K562 (cell line): ENCODE results near the gene ZNRF2. TPM values are rescaled to one million over a fixed set of nuclear protein-coding genes. Genes with fewer than 3 reads are reported as not detected.

Experiments used
- CBFB ChIP-seq: sonication (generic); formaldehyde crosslinking; IDR thresholded peaks from 2 replicates; pipeline ENCODE4 v1.4.0; 2020; ENCODE audit warnings: mild to moderate bottlenecking, missing genetic modification reagents
- CHD4 ChIP-seq: fragments of 200-600 bp; sonication (generic); IDR thresholded peaks from 3 replicates; pipeline ENCODE4 v1.6.1; 2012; ENCODE audit warnings: low read depth, mild to moderate bottlenecking, mixed read lengths, low read length, inconsistent platforms; ENCODE audit not compliant: insufficient read depth, insufficient replicate concordance, poor library complexity, severe bottlenecking
- CREM ChIP-seq: IDR thresholded peaks from 2 replicates; pipeline ENCODE4 v1.6.1; 2014; ENCODE audit warnings: antibody characterized with exemption, low read depth
- ESRRA ChIP-seq: fragments of 450-650 bp; IDR thresholded peaks from 2 replicates; pipeline ENCODE4 v1.6.1; 2014; ENCODE audit warnings: low read depth, mild to moderate bottlenecking, moderate library complexity, borderline replicate concordance
- KDM1A ChIP-seq, 2 experiments: fragments of 450-650 bp; IDR thresholded peaks; 2 replicates each; pipeline ENCODE4 v1.6.1; 2016; ENCODE audit warnings: mild to moderate bottlenecking in 2 of 2
- NFE2L1 ChIP-seq: fragments of 450-650 bp; IDR thresholded peaks from 2 replicates; pipeline ENCODE4 v1.6.1; 2016; ENCODE audit warnings: missing genetic modification characterization, low read depth, mild to moderate bottlenecking, missing compliant biosample characterization, moderate library complexity, borderline replicate concordance
- PRPF4 ChIP-seq: fragments of 200-400 bp; formaldehyde crosslinking; IDR thresholded peaks from one replicate; pipeline ENCODE4 v1.6.1; 2017; ENCODE audit warnings: low read length, low read depth, mild to moderate bottlenecking; ENCODE audit not compliant: insufficient read depth, poor library complexity, severe bottlenecking
- RAD21 ChIP-seq, 2 experiments: fragments of 250-450 bp in 1 of 2; fragments of 450-650 bp in 1 of 2; sonication (Bioruptor Pico) in 1 of 2; formaldehyde crosslinking in 1 of 2; IDR thresholded peaks in 1 of 2; conservative IDR thresholded peaks in 1 of 2; 2 replicates each; pipeline versions ENCODE4 v1.4.0 to v1.8.0; 2020 to 2022; ENCODE audit warnings: mild to moderate bottlenecking in 2 of 2, moderate library complexity in 1 of 2
- RBBP5 ChIP-seq: fragments of 200-600 bp; sonication (generic); IDR thresholded peaks from 2 replicates; pipeline ENCODE4 v1.6.1; 2012; ENCODE audit warnings: borderline replicate concordance, mild to moderate bottlenecking, low read length, control low read depth, inconsistent platforms; ENCODE audit not compliant: insufficient read depth, poor library complexity, severe bottlenecking
- ZFPM2 ChIP-seq: fragments of 250-450 bp; sonication (Bioruptor Pico); IDR thresholded peaks from 2 replicates; pipeline ENCODE4 v1.5.1; 2022; ENCODE audit warnings: mild to moderate bottlenecking
- ZNF143 ChIP-seq: sonication (generic); formaldehyde crosslinking; IDR thresholded peaks from 2 replicates; pipeline ENCODE4 v1.9.0; 2022; ENCODE audit warnings: mild to moderate bottlenecking, missing genetic modification reagents
- ZNF165 ChIP-seq: fragments of 250-450 bp; sonication (Bioruptor Pico); IDR thresholded peaks from 2 replicates; pipeline ENCODE4 v1.4.0; 2020; ENCODE audit warnings: borderline replicate concordance
- ZNF253 ChIP-seq: fragments of 250-450 bp; sonication (Bioruptor Pico); conservative IDR thresholded peaks from 2 replicates; pipeline ENCODE4 v1.6.1; 2021; ENCODE audit warnings: mild to moderate bottlenecking
- ZNF766 ChIP-seq: fragments of 200-800 bp; sonication (Bioruptor generic); conservative IDR thresholded peaks from 2 replicates; pipeline ENCODE4 v1.6.1; 2016; ENCODE audit warnings: missing genetic modification characterization, missing compliant biosample characterization
- polyA plus RNA-seq, 8 experiments: library from polyadenylated mRNA; depleted of rRNA in 4 of 8; stranded (reverse) in 5 of 8; unstranded in 3 of 8; fragments of >200 nt; fragmentation: Nextera tagmentation in 2 of 8; fragmentation: Illumina TruSeq in 1 of 8; extraction: Ambion mirVana in 2 of 8; extraction: Trizol in 1 of 8; gene quantifications; 2 replicates each; pipeline versions ENCODE4 v1.2.1 to v1.2.3, GENCODE V29; 2011 to 2014; ENCODE audit warnings: inconsistent platforms in 1 of 8, missing spikeins in 1 of 8
- total RNA-seq, 7 experiments: library from RNA; depleted of rRNA in 6 of 7; stranded (reverse); fragments of >200 nt in 6 of 7; fragmentation: Illumina TruSeq in 2 of 7; extraction: Trizol in 2 of 7; gene quantifications; 2 replicates each; pipeline versions ENCODE4 v1.2.1 to v1.2.3, GENCODE V29; 2011 to 2021; ENCODE audit warnings: low replicate concordance in 1 of 7
- TF ChIP-seq, protein P1 (sequence below), 2 experiments: fragments of 450-650 bp; IDR thresholded peaks; 2 replicates each; pipeline ENCODE4 v1.6.1; 2018; ENCODE audit warnings: mild to moderate bottlenecking in 2 of 2, low read depth in 1 of 2; ENCODE audit not compliant: partially characterized antibody in 2 of 2
- TF ChIP-seq, protein P2 (sequence below): fragments of 250-450 bp; sonication (Bioruptor Pico); IDR thresholded peaks from 2 replicates; pipeline ENCODE4 v1.5.0; 2021; ENCODE audit warnings: mild to moderate bottlenecking, moderate library complexity
- TF ChIP-seq, protein P3 (sequence below): fragments of 450-650 bp; IDR thresholded peaks from 2 replicates; pipeline ENCODE4 v1.6.1; 2016; ENCODE audit warnings: mild to moderate bottlenecking

Gene ZNRF2
- total and polyA plus RNA-seq, 9 of the 15 experiments (the other 6 are each of a cell fraction or from before 2014, with no cell fraction given): 1.1 to 13.9 (median 5.5) TPM

DNA sequence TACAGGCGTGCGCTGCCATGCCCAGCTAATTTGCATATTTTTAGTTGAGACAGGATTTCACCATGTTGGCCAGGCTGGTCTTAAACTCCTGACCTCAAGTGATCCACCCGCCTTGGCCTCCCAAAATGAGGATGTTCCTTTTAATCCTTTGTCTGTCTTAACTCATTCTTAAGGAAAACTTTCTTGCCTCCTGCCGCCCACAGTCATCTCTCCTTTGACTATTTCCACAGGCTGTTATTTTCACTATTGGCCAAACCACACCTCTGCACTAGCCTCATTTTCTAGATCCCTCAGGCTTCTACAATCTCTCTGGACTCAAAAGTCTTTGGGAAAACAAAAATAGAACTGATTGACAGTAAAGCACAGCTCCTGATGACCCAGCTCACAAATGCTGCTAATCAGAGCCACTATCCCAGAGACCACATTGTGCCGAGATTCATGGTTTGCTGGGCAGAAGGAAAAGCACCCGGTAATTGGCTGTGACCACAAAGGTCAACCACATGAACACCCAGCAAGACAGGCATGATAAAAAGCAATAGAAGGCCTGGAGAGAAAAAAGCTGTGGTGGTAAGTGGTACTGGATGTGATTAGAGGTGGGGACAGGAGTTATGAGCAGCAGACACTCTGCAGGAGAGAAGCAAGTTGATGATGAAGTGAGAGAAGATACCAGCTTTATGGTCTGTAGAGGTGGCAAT, 44.1 kb upstream of the ZNRF2 start (continued):
- TF ChIP-seq ZFPM2 (CRISPR knock-in tag) (no peak), RBBP5 (no peak), CREM (no peak), CBFB (CRISPR knock-in tag) (peak; percentile 61; the same call in 1 of the 2 replicates), ZNF165 (CRISPR knock-in tag) (no peak), ZNF143 (no peak), ZNF253 (CRISPR knock-in tag) (no peak), ESRRA (peak; percentile 63; the same call in 1 of the 2 replicates), ZNF766 (CRISPR knock-in tag) (no peak), CHD4 (no peak), NFE2L1 (tag) (no peak), KDM1A (IDR thresholded peaks at IDR 0.05) (peak; percentile 99), PRPF4 (no peak), RAD21 (CRISPR knock-in tag; conservative IDR thresholded peaks at IDR 0.05 in 1 of 2, IDR thresholded peaks at IDR 0.05 in 1 of 2) (no peak)
- TF ChIP-seq, protein P1, sequence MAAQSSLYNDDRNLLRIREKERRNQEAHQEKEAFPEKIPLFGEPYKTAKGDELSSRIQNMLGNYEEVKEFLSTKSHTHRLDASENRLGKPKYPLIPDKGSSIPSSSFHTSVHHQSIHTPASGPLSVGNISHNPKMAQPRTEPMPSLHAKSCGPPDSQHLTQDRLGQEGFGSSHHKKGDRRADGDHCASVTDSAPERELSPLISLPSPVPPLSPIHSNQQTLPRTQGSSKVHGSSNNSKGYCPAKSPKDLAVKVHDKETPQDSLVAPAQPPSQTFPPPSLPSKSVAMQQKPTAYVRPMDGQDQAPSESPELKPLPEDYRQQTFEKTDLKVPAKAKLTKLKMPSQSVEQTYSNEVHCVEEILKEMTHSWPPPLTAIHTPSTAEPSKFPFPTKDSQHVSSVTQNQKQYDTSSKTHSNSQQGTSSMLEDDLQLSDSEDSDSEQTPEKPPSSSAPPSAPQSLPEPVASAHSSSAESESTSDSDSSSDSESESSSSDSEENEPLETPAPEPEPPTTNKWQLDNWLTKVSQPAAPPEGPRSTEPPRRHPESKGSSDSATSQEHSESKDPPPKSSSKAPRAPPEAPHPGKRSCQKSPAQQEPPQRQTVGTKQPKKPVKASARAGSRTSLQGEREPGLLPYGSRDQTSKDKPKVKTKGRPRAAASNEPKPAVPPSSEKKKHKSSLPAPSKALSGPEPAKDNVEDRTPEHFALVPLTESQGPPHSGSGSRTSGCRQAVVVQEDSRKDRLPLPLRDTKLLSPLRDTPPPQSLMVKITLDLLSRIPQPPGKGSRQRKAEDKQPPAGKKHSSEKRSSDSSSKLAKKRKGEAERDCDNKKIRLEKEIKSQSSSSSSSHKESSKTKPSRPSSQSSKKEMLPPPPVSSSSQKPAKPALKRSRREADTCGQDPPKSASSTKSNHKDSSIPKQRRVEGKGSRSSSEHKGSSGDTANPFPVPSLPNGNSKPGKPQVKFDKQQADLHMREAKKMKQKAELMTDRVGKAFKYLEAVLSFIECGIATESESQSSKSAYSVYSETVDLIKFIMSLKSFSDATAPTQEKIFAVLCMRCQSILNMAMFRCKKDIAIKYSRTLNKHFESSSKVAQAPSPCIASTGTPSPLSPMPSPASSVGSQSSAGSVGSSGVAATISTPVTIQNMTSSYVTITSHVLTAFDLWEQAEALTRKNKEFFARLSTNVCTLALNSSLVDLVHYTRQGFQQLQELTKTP (IDR thresholded peaks at IDR 0.05; ENCODE audit: low read depth in 1 of 2, partially characterized antibody in 2 of 2): no peak
- TF ChIP-seq, protein P2, sequence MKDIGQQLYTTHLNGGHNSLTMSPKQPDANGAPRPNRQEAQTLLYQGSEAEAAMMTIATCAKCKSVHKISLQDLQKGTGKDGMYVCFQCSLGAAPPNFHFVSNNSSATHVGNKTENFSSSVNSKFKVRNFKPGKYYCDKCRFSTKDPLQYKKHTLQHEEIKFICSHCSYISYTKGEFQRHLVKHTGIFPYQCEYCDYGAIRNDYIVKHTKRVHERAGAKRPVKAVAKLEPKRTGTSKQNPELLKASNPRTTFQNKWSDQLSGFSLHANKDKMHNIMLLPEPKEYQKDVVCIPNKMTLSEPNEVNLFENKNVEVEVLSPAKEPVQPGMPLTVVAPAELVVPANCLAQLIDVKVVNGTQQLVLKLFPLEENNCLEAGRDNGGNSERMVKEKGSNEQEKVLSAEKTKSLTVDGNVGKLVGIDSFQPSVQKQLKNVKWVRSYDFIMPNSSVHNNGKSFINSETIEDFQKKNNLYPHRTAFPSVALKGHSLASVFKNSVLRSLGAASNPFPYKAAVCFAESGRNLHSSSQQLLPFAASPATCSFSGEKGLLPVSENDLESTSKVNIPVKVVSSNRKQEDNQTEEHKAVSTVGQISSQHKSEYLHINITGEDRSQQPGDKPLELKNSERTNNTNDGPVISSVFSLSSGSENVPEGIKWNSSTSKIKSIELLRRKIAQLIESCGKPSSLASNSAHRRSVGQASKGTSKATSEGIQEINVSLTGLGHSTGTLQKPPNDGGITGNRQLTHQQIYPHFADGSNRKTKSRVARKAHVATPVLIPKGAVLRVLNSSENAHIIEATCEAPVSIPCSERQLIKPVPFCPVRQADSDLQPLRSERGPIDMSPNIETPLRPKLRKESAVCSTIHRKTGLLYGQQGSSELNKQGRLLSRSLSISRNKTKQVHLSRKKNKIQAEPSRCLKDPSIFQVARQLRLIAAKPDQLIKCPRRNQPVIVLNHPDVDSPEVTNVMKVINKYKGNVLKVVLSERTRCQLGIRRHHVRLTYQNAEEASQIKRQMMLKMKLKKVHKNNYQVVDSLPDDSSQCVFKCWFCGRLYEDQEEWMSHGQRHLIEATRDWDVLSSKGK (CRISPR knock-in tag): no peak
- TF ChIP-seq, protein P3, sequence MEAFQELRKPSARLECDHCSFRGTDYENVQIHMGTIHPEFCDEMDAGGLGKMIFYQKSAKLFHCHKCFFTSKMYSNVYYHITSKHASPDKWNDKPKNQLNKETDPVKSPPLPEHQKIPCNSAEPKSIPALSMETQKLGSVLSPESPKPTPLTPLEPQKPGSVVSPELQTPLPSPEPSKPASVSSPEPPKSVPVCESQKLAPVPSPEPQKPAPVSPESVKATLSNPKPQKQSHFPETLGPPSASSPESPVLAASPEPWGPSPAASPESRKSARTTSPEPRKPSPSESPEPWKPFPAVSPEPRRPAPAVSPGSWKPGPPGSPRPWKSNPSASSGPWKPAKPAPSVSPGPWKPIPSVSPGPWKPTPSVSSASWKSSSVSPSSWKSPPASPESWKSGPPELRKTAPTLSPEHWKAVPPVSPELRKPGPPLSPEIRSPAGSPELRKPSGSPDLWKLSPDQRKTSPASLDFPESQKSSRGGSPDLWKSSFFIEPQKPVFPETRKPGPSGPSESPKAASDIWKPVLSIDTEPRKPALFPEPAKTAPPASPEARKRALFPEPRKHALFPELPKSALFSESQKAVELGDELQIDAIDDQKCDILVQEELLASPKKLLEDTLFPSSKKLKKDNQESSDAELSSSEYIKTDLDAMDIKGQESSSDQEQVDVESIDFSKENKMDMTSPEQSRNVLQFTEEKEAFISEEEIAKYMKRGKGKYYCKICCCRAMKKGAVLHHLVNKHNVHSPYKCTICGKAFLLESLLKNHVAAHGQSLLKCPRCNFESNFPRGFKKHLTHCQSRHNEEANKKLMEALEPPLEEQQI: no peak
